ENCODE results near the gene ASS1.
A peak's percentile ranks its signal among the peaks of the same experiment; 100 is the strongest.

ASS1 gene

GRCh38 chr9:130451509-130452388 lies 7.0 kb downstream of the ASS1 start:
- DNase-seq (ENCODE audit: low spot score) (peak; percentile 95), ATAC-seq (ENCODE audit: low read depth) (peak; percentile 88)
- no peaks in the 10 kb centered on the region for H3K36me3 ChIP-seq (ENCODE audit: low read depth)
- no peaks in the 10 kb centered on the region for H3K9me3 ChIP-seq (ENCODE audit: severe bottlenecking)
- H3K4me1 ChIP-seq (ENCODE audit: insufficient read depth, poor library complexity, severe bottlenecking), result peaks cover 22% of the 10 kb centered on the region
- H3K27me3 ChIP-seq (ENCODE audit: insufficient read depth, poor library complexity, severe bottlenecking), result no peaks in the 10 kb centered on the region
- TF ChIP-seq CTCF (IDR thresholded peaks at IDR 0.05; ENCODE audit: poor library complexity, severe bottlenecking), result peak; percentile 57
- H3K27ac ChIP-seq (ENCODE audit: poor library complexity, severe bottlenecking), result peak overlapping the region; percentile 14
- H3K4me3 ChIP-seq (ENCODE audit: severe bottlenecking), result no peak overlapping the region

- TF ChIP-seq CTCF (IDR thresholded peaks at IDR 0.05; ENCODE audit: poor library complexity, severe bottlenecking), result no peak
- no peak for ATAC-seq (ENCODE audit: low read depth)
- Histone ChIP-seq H3K27ac (ENCODE audit: poor library complexity, severe bottlenecking) (no peak overlapping the region), H3K4me3 (ENCODE audit: severe bottlenecking) (no peak overlapping the region), H3K4me1 (ENCODE audit: insufficient read depth, poor library complexity, severe bottlenecking) (peaks cover 12% of the 10 kb centered on the region), H3K36me3 (ENCODE audit: low read depth) (no peaks in the 10 kb centered on the region), H3K9me3 (ENCODE audit: severe bottlenecking) (no peaks in the 10 kb centered on the region), H3K27me3 (ENCODE audit: insufficient read depth, poor library complexity, severe bottlenecking) (no peaks in the 10 kb centered on the region)
- DNase-seq (ENCODE audit: low spot score), result no peak
Measured at GRCh38 chr9:130452835-130453234, 8.1 kb downstream of the ASS1 start.

- Histone ChIP-seq H3K9me3 (ENCODE audit: severe bottlenecking) (no peaks in the 10 kb centered on the region), H3K27ac (ENCODE audit: poor library complexity, severe bottlenecking) (no peak overlapping the region), H3K4me3 (ENCODE audit: severe bottlenecking) (no peak overlapping the region), H3K36me3 (ENCODE audit: low read depth) (no peaks in the 10 kb centered on the region), H3K27me3 (ENCODE audit: insufficient read depth, poor library complexity, severe bottlenecking) (no peaks in the 10 kb centered on the region), H3K4me1 (ENCODE audit: insufficient read depth, poor library complexity, severe bottlenecking) (peaks cover 10% of the 10 kb centered on the region)
- no peak for DNase-seq (ENCODE audit: low spot score)
- ATAC-seq (ENCODE audit: low read depth), result peak; percentile 22; the same call in 1 of the 3 replicates
- TF ChIP-seq CTCF (IDR thresholded peaks at IDR 0.05; ENCODE audit: poor library complexity, severe bottlenecking), result no peak
Measured at GRCh38 chr9:130453487-130453886, 8.7 kb downstream of the ASS1 start.

GRCh38 chr9:130454096-130454811 lies 9.5 kb downstream of the ASS1 start:
- no peaks in the 10 kb centered on the region for H3K27me3 ChIP-seq (ENCODE audit: insufficient read depth, poor library complexity, severe bottlenecking)
- ATAC-seq (ENCODE audit: low read depth), result no peak
- no peak overlapping the region for H3K27ac ChIP-seq (ENCODE audit: poor library complexity, severe bottlenecking)
- DNase-seq (ENCODE audit: low spot score), result no peak
- no peaks in the 10 kb centered on the region for H3K36me3 ChIP-seq (ENCODE audit: low read depth)
- no peak overlapping the region for H3K4me3 ChIP-seq (ENCODE audit: severe bottlenecking)
- H3K4me1 ChIP-seq (ENCODE audit: insufficient read depth, poor library complexity, severe bottlenecking), result peaks cover 10% of the 10 kb centered on the region
- no peak for TF ChIP-seq CTCF (IDR thresholded peaks at IDR 0.05; ENCODE audit: poor library complexity, severe bottlenecking)
- H3K9me3 ChIP-seq (ENCODE audit: severe bottlenecking), result no peaks in the 10 kb centered on the region

Data from RWPE2 (cell line).